HepG2 (cell line): ENCODE measurements around the gene SFXN5. TPM values are rescaled to one million over a fixed set of nuclear protein-coding genes. Genes with fewer than 3 reads are reported as not detected.
A peak's percentile ranks its signal among the peaks of the same experiment; 100 is the strongest.

Source experiments
- ATAC-seq: fragments of 200-7000 bp; cut with Tn5 transposase; 3 replicates; pipeline ENCODE4 v1.9.1; 2020; ENCODE audit warnings: mild to moderate bottlenecking, moderate library complexity
- BruUV-seq: library from RNA; stranded (reverse); fragments of 400-500 nt; replicated peaks from 2 replicates; lab custom pipeline; 2021; lab: Mats Ljungman, UMichigan
- CTCF ChIA-PET: fragments of 300-600 bp; formaldehyde crosslinking; extraction: SDS; loops from one replicate; lab custom pipeline; 2021; ENCODE audit warnings: low total read pairs, inconsistent platforms, low intra/inter-chr PET ratio; lab: Yijun Ruan, JAX
- POLR2A ChIA-PET: fragments of 350-600 bp; sonication (Branson Sonifier 250); formaldehyde crosslinking; loops from one replicate; lab custom pipeline; 2020; ENCODE audit warnings: antibody characterized with exemption, inconsistent platforms; lab: Yijun Ruan, JAX
- DNase-seq: peaks from one replicate; pipeline ENCODE4 v3.0.0-alpha.2; 2015; ENCODE audit warnings: low spot score
- FAIRE-seq: peaks from 3 replicates; lab custom pipeline; 2011; peaks lifted over from hg19 to GRCh38; lab: Jason Lieb, UNC
- H2AFZ ChIP-seq: one replicate; pipeline ENCODE4 v1.6.1; 2011; ENCODE audit warnings: low read length, inconsistent platforms
- H3K27ac ChIP-seq: fragments of 300-600 bp; 3 replicates; pipeline ENCODE4 v1.8.0; 2011; ENCODE audit warnings: mixed run types, mild to moderate bottlenecking, mixed read lengths, low read length, inconsistent platforms; ENCODE audit not compliant: insufficient read depth; ENCODE audit errors: extremely low read length
- H3K27me3 ChIP-seq, 2 experiments: fragments of 200-600 bp in 1 of 2; 2 replicates in 1 of 2; 3 replicates in 1 of 2; pipeline versions ENCODE4 v1.6.0 to v1.8.0; 2011; ENCODE audit warnings: low read length in 2 of 2, mild to moderate bottlenecking in 2 of 2, moderate library complexity in 2 of 2, inconsistent platforms in 1 of 2; ENCODE audit not compliant: insufficient read depth in 2 of 2, control insufficient read depth in 1 of 2
- H3K36me3 ChIP-seq, 2 experiments: fragments of 200-600 bp in 1 of 2; replicated peaks in 1 of 2; 2 replicates in 1 of 2; 3 replicates in 1 of 2; pipeline versions ENCODE4 v1.5.1 to v1.8.0; 2011; ENCODE audit warnings: low read length in 2 of 2, inconsistent platforms in 1 of 2; ENCODE audit not compliant: insufficient read depth in 2 of 2, control insufficient read depth in 1 of 2
- H3K4me1 ChIP-seq: 2 replicates; pipeline ENCODE4 v1.5.1; 2012; ENCODE audit warnings: low read length, inconsistent platforms; ENCODE audit not compliant: insufficient read depth
- H3K4me2 ChIP-seq: 2 replicates; pipeline ENCODE4 v1.6.0; 2011; ENCODE audit warnings: low read depth, low read length, inconsistent platforms
- H3K4me3 ChIP-seq, 3 experiments: fragments of 200-600 bp in 1 of 3; sonication (generic), shearing (Covaris generic) in 1 of 3; replicated peaks in 1 of 3; 2 replicates each; pipeline ENCODE4 v1.5.1; 2011 to 2016; ENCODE audit warnings: low read length in 3 of 3, inconsistent platforms in 2 of 3, low read depth in 2 of 3, mild to moderate bottlenecking in 2 of 3, control low read depth in 1 of 3, mixed read lengths in 1 of 3; ENCODE audit not compliant: insufficient read depth in 1 of 3
- H3K79me2 ChIP-seq: one replicate; pipeline ENCODE4 v1.6.1; 2011; ENCODE audit warnings: low read length, inconsistent platforms; ENCODE audit not compliant: insufficient read depth
- H3K9ac ChIP-seq: 2 replicates; pipeline ENCODE4 v1.6.0; 2011; ENCODE audit warnings: mild to moderate bottlenecking, low read depth, low read length, inconsistent platforms; ENCODE audit not compliant: insufficient read depth
- H3K9me3 ChIP-seq: 2 replicates; pipeline ENCODE4 v1.5.1; 2012; ENCODE audit warnings: mild to moderate bottlenecking, low read length
- H4K20me1 ChIP-seq: 2 replicates; pipeline ENCODE4 v1.6.0; 2011; ENCODE audit warnings: inconsistent platforms, mild to moderate bottlenecking, low read length, moderate library complexity; ENCODE audit not compliant: insufficient read depth
- ZNF17 ChIP-seq: sonication (generic); formaldehyde crosslinking; IDR thresholded peaks from 2 replicates; pipeline ENCODE4 v1.5.0; 2020; ENCODE audit warnings: mild to moderate bottlenecking, missing genetic modification reagents
- ZNF224 ChIP-seq: sonication (generic); formaldehyde crosslinking; IDR thresholded peaks from 2 replicates; pipeline ENCODE4 v1.5.0; 2020; ENCODE audit warnings: mild to moderate bottlenecking, missing genetic modification reagents
- ZNF749 ChIP-seq: sonication (generic); formaldehyde crosslinking; IDR thresholded peaks from 2 replicates; pipeline ENCODE4 v1.8.0; 2022; ENCODE audit warnings: mild to moderate bottlenecking, missing genetic modification reagents, moderate library complexity, borderline replicate concordance
- WGBS: methylation state at CpG from one replicate; pipeline ENCODE4 v1.1.6; 2017; ENCODE audit warnings: low lambda C conversion rate; 5-methylcytosine and 5-hydroxymethylcytosine counted together
- in situ Hi-C: cut with HindIII; loops from 2 replicates; pipeline ENCODE4 v1.10.0; 2017; ENCODE audit warnings: low pct_unique_long_range_greater_than_20kb; ENCODE audit not compliant: extremely low pct_ligation_motif_present
- intact Hi-C: fragments of 100-400 bp; cut with micrococcal nuclease; formaldehyde crosslinking; loops from one replicate; pipeline ENCODE4 v1.10.0; 2022; ENCODE audit not compliant: unreplicated experiment
- polyA plus RNA-seq, 8 experiments: library from polyadenylated mRNA; depleted of rRNA in 3 of 8; stranded (reverse) in 7 of 8; unstranded in 1 of 8; fragments of >200 nt; fragmentation: Illumina TruSeq in 4 of 8; extraction: Trizol in 4 of 8; gene quantifications; 2 replicates each; pipeline versions ENCODE4 v1.2.1 to v1.2.3, GENCODE V29; 2011 to 2016; ENCODE audit warnings: low read depth in 4 of 8, missing spikeins in 1 of 8, mixed read lengths in 1 of 8; ENCODE audit not compliant: insufficient read depth in 1 of 8
- total RNA-seq, 5 experiments: library from RNA; depleted of rRNA; stranded (reverse); fragments of >200 nt; fragmentation: Illumina TruSeq; extraction: Trizol; gene quantifications; 2 replicates each; pipeline ENCODE4 v1.2.3, GENCODE V29; 2016; ENCODE audit warnings: low read depth in 1 of 5
- TF ChIP-seq, protein P1 (sequence below): sonication (generic); formaldehyde crosslinking; IDR thresholded peaks from 2 replicates; pipeline ENCODE4 v1.4.0; 2020; ENCODE audit warnings: missing genetic modification reagents
- TF ChIP-seq, protein P2 (sequence below): sonication (generic); formaldehyde crosslinking; IDR thresholded peaks from 2 replicates; pipeline ENCODE4 v1.5.0; 2020; ENCODE audit warnings: mild to moderate bottlenecking, missing genetic modification reagents, borderline replicate concordance

The SFXN5 gene
- total and polyA plus RNA-seq, 2 of the 13 experiments (the other 11 are each of a cell fraction or from before 2014, with no cell fraction given) = 34.9 to 37.4 TPM

DNA sequence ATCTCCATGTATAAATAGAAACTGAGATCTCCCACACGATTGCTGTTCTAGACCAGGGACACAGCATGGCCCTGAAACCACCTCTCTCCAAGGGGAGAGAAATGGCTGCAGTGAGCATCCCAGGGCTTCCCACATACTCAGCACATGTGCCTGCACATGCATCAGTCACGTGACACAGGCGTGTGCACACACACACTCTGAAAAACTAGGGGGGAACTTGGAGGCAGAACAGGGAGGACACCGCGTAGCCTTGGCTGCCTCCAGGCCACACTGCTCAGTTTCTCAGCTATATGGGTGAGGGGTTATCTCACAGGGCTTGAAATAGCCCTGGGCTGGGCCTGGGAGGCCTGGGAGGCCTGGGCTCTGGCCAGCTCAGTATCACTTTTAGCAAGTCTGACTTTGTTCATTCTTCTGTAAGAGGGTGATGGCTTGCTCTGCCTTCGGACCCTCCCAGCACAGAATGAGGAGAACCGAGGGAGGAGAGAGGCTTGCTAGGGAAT lies 87.3 kb downstream of the SFXN5 start:
- WGBS = 91% methylated on average over 7 of the region's 7 CpGs
- peaks cover 20 to 25% of the 10 kb centered on the region in 2 experiments; a peak in 4 of 5 replicates for H3K36me3 ChIP-seq
- peaks cover 19% of the 10 kb centered on the region for H3K4me1 ChIP-seq
- H3K79me2 ChIP-seq = no peaks in the 10 kb centered on the region
- H3K4me3 ChIP-seq = no peak overlapping the region
- H3K27ac ChIP-seq = peak overlapping the region; percentile 38
- no peak overlapping the region for H3K4me2 ChIP-seq
- no peak for FAIRE-seq
- intact Hi-C loops = no loop called here
- no peaks in the 10 kb centered on the region for H3K27me3 ChIP-seq
- ChIA-PET CTCF (no interaction called here), POLR2A (interaction anchor here (1.1 to 1.3 kb wide), 2 partner anchors 11 to 12 kb away, joined by 4 read pairs; no protein-coding TSS in a partner anchor)
- H3K9ac ChIP-seq = no peak overlapping the region
- in situ Hi-C loops = no loop called here
- peak; percentile 45 for ATAC-seq
- no TSS peak for BruUV-seq
- no peaks in the 10 kb centered on the region for H4K20me1 ChIP-seq
- DNase-seq = no peak
- TF ChIP-seq, protein P1, sequence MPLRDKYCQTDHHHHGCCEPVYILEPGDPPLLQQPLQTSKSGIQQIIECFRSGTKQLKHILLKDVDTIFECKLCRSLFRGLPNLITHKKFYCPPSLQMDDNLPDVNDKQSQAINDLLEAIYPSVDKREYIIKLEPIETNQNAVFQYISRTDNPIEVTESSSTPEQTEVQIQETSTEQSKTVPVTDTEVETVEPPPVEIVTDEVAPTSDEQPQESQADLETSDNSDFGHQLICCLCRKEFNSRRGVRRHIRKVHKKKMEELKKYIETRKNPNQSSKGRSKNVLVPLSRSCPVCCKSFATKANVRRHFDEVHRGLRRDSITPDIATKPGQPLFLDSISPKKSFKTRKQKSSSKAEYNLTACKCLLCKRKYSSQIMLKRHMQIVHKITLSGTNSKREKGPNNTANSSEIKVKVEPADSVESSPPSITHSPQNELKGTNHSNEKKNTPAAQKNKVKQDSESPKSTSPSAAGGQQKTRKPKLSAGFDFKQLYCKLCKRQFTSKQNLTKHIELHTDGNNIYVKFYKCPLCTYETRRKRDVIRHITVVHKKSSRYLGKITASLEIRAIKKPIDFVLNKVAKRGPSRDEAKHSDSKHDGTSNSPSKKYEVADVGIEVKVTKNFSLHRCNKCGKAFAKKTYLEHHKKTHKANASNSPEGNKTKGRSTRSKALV (CRISPR knock-in tag) = no peak
- TF ChIP-seq, protein P2, sequence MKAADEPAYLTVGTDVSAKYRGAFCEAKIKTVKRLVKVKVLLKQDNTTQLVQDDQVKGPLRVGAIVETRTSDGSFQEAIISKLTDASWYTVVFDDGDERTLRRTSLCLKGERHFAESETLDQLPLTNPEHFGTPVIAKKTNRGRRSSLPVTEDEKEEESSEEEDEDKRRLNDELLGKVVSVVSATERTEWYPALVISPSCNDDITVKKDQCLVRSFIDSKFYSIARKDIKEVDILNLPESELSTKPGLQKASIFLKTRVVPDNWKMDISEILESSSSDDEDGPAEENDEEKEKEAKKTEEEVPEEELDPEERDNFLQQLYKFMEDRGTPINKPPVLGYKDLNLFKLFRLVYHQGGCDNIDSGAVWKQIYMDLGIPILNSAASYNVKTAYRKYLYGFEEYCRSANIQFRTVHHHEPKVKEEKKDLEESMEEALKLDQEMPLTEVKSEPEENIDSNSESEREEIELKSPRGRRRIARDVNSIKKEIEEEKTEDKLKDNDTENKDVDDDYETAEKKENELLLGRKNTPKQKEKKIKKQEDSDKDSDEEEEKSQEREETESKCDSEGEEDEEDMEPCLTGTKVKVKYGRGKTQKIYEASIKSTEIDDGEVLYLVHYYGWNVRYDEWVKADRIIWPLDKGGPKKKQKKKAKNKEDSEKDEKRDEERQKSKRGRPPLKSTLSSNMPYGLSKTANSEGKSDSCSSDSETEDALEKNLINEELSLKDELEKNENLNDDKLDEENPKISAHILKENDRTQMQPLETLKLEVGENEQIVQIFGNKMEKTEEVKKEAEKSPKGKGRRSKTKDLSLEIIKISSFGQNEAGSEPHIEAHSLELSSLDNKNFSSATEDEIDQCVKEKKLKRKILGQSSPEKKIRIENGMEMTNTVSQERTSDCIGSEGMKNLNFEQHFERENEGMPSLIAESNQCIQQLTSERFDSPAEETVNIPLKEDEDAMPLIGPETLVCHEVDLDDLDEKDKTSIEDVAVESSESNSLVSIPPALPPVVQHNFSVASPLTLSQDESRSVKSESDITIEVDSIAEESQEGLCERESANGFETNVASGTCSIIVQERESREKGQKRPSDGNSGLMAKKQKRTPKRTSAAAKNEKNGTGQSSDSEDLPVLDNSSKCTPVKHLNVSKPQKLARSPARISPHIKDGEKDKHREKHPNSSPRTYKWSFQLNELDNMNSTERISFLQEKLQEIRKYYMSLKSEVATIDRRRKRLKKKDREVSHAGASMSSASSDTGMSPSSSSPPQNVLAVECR (CRISPR knock-in tag) = 0 out of 2 replicates have a peak, but pooled peaks have one; percentile 4
- TF ChIP-seq ZNF17 (0 out of 2 replicates have a peak, but pooled peaks have one; percentile 70), ZNF224 (CRISPR knock-in tag) (no peak), ZNF749 (CRISPR knock-in tag) (no peak)
- H2AFZ ChIP-seq = no peak overlapping the region
- no peaks in the 10 kb centered on the region for H3K9me3 ChIP-seq
